COLO668 (cell line): Measurements from ENCODE around the gene CFAP61.
"Not testable (repeated sequence)": the region's sequence is repeated elsewhere in the genome, so short reads cannot be mapped to it uniquely, and the experiment has no call there.

Experiments
- DNase-seq: peaks from one replicate; lab custom pipeline; 2025; ENCODE audit not compliant: unreplicated experiment; lab: John Stamatoyannopoulos, UW

The CFAP61 gene

GRCh38 chr20:20052074-20052970 lies at the start of gene CFAP61, which contains the start of gene CRNKL1:
CFAP61 (plus strand) TSS chr20:20052532; CDS start chr20:20056654, 4,122 bp downstream.
CRNKL1 (minus strand) TSS chr20:20052466; CDS start chr20:20052342, 124 bp downstream.
- peak; percentile 97 for DNase-seq

GRCh38 chr20:20003031-20003954 lies 49.0 kb upstream of the CFAP61 start:
- no peak for DNase-seq

DNA sequence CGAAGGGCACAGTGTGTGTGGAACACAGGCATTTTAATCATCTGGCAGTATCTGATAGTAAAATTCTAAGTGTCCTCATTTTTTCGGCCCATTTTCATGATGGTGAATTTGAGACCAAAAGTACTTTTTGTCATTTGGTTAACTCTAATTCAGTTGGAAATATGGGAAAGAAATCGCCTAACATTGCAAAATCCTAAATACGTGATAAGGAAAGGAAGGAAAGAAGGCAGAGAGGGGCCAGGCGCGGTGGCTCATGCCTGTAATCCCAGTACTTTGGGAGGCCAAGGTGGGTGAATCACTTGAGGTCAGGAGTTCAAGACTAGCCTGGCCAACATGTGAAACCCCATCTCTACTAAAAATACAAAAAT lies 48.4 kb upstream of the CFAP61 start:
- not testable (repeated sequence) for DNase-seq

GRCh38 chr20:20005342-20005741 lies 47.0 kb upstream of the CFAP61 start:
- no peak for DNase-seq

GRCh38 chr20:20009784-20010253 lies 42.5 kb upstream of the CFAP61 start:
- DNase-seq, result peak; percentile 64

DNA sequence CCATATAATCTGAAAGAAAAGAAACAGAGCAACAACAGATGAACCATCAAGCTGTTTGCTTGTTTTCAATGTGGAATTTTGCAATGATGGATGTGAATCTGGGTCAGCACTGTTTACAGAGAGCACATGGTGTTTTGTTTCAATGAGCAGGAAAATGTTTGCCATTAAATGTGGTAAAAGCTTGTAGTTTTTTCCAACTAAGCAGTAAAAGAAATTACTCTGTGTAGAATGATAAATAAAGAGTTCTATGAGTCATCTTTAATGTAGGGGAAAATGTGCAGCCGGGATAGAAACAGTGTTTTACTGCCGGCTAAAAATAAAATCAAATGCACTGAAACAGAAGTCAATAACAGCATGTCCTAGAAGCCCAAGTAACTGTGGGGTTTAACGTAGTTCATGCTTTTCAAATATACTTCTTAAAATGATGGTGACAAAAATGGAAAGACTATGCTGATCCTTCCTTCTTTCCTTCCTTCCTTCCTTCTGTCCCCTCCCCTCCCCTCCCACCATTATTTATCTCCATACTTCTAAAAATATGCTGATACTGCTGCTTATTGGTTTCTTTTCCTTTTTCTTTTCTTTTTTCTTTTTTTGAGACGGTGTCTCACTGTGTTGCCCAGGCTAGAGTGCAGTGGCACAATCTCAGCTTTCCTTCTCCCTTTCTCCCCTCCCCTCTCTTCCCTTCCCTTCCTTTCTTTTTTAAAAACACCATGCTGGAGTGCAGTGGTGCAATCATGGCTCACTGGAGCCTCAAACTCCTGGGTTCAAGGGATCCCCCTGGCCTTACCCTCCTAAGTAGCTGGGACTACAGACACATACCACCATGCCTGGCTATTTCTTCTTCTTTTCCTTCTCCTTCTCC lies 41.5 kb upstream of the CFAP61 start:
- peak; percentile 17 for DNase-seq

GRCh38 chr20:20012541-20012940 lies 39.8 kb upstream of the CFAP61 start:
- no peak for DNase-seq

DNA sequence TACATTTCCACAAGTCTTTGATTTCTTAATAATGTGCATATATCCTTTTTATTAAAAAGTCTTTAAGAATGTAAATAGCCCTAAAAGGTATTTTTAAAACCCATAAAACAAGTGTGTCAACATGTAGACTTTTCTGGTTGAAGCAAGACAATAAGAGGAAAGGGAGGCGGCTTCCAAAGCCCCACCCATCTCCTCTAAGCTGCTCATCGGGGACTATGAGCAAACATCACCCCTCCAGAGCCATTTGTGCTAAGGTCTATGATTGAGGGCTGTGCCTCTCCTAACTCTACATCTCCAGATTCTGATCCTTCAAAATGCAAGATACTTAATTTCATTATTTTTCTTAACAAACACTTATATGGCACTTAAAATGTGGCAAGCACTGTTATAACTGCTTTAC lies 37.7 kb upstream of the CFAP61 start:
- no peak for DNase-seq

DNA sequence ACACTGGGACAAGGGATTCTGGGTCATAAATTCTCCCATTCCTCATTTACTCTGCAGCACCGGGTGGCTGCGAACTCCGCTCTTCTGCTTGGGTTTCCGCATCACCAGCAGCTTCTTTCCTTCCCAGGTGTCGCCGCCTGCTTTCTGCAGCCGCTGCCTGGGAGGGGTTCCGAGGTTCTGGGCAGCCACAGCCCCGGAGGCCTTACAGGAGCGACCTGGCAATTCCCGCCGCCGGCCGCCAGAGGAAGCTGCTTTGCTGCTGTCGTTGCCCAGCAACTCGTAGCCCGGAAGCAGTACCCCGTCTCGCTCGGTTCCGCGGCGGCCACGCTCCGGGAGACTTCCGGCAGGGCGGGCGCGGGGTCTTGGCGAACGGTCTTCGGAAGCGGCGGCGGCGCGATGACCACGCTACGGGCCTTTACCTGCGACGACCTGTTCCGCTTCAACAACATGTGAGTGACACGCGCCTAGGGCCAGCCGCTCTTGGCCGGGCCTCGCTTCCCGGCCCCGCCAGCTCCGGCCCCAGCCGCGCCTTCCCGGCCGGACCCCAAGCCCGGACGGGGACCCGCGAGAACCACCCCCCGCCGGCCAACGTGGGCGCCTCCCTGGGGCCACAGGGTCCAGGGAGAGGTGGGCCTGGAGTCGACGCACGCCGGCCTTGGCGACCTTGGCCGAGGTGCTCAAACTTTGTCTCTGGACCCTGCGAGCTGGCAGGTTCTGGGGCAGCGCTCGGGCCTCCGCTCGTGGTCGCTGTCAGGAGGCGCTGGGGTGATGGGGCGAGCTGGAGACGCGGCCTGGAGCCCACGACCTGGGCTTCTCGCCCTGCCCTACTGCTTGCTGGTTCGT lies 35.1 kb upstream of the CFAP61 start, which contains the start of gene NAA20:
Gene NAA20, plus strand, starts transcription at position 362 of the 843 bp plus-strand sequence. Its CDS starts 35 bp downstream, at position 397.
- DNase-seq, result peak; percentile 98

GRCh38 chr20:20017844-20018185 lies 34.5 kb upstream of the CFAP61 start:
- DNase-seq, result no peak

DNA sequence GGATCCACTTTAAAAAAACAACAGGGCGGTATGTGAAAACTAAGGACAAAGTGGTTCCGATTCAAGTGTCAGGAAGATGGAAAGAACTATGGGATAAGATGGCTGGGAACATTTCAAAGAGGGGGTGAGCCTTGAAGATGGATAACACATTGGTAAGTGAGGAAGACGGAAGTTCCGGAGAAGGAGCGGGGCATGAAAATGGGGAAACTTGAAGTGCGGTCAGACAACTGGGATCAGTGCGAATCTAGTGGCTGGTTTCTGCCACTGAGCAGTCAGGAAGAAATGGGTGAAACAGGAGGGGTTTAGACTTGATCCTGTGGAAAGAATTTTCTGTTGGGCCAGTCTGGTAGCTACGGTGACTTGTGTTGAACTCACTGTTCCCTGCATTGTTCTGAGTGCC lies 34.0 kb upstream of the CFAP61 start:
- DNase-seq, result no peak

DNA sequence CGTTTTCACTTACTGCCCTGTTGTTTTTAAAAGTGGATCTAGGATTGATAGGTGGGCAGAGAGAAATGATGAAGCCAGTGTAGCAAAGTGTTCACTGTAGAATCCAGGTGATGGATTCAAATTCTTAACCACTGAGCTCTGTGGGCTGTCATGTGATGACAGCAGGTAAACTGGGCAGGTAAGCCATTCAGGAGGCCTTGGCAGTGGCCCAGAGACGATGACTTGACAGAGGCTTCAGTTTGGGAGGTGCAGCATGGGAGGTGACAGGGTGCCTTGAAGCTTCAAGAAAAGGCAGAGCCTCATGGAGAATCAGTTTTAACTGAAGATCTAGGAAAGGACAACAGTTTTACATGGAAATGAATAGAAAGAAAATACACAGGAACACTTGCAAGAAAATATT lies 33.2 kb upstream of the CFAP61 start:
- peak; percentile 21 for DNase-seq

DNA sequence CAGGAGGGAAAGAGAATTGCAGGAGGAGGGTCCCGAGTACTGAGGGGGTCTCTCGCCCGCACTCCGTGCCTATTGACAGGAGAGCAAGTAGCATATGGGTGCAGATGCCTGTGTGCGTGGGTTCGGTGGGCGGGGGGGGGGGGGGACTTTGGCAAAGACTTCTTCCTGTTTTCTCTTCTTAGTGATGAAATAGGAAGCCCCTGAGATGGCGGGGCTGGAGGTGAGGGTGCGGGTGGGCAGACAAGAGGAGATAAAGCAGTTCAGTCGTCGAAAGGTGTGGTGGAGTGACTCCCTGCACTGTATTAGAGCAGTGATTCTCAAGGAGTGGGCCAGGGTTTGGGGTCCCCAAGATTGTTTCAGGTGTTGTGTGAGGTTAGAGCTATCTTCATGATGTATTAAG lies 31.4 kb upstream of the CFAP61 start:
- DNase-seq, result no peak

- DNase-seq, result no peak
Measured at GRCh38 chr20:20021835-20022234, 30.5 kb upstream of the CFAP61 start.

- DNase-seq, result no peak
Measured at GRCh38 chr20:20022498-20022897, 29.8 kb upstream of the CFAP61 start.

DNA sequence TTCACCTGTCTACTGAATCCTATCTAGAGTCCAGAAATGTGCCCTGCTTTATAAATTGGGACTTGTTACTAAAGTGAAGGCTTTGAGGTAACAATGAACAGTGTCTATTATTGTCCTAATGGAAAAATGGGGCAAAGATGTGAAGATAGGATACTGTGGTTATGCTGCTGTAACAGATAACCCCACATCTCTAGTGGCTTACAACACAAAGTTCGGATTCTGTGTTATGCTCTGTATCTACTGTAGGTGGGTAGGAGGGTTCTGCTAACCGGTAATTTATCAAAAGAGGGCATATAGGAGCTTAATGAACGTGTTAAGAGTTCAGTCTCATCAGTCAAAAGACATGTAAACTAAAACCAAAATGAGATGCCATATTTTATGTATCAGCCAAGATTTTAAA lies 28.9 kb upstream of the CFAP61 start:
- DNase-seq, result no peak

DNA sequence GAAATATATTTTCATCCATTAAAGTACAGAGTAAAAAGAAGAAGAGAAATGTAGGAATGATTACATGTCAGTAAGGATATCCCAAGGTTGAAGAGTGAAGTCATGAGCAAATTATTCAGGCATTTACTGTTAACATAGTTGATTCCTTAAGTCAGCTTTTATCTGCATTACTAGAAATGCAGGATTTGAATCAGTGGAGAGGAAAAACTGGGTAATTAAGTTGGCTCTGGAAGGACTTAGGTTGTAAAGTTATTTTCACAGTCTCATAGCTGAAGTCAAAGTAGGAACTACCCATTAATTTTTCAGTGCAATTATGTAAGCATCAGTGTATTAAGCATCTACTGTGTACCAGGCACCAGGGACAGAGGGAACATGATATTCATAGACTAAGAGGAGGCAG lies 27.4 kb upstream of the CFAP61 start:
- DNase-seq, result no peak

- no peak for DNase-seq
Measured at GRCh38 chr20:20027284-20027683, 25.0 kb upstream of the CFAP61 start.

- DNase-seq, result no peak
Measured at GRCh38 chr20:20031790-20032189, 20.5 kb upstream of the CFAP61 start.

DNA sequence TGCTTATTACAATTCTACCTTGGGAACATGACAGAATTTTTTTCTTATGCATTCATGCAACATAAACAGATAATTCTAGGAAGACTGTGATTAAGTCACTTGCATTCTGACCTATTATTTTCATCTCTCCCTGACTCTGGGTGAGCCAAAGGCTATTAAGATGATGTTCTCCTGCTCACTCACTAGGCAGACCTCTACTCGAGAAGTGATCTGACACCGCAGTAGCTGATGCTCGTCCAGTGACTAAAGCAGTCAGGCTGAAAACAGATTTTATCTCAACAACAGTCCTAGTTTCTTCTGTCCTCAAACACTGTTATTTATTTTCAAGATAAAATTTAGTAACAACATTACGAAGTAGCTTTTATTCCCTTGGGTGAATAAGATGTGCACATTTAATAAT lies 17.8 kb upstream of the CFAP61 start:
- no peak for DNase-seq
